Lung microvascular endothelial cell (primary cell): Measurements from ENCODE around the gene MYO9B. TPM values are rescaled to one million over a fixed set of nuclear protein-coding genes. Genes with fewer than 3 reads are reported as not detected.
"Not testable (repeated sequence)": the region's sequence is repeated elsewhere in the genome, so short reads cannot be mapped to it uniquely, and the experiment has no call there.

Experiments used
- DNase-seq, 2 donors: peaks; one replicate each; pipeline versions ENCODE4 v3.0.0 to v3.0.0-alpha.2; 2010; ENCODE audit warnings: low read depth in 2 of 2
- total RNA-seq: library from RNA; depleted of rRNA; stranded (reverse); fragments of >200 nt; gene quantifications from 2 replicates; pipeline ENCODE4 v1.2.1, GENCODE V29; 2014

The MYO9B gene
- total RNA-seq, 1 donor from 2014 or later = 36.5 TPM

DNA sequence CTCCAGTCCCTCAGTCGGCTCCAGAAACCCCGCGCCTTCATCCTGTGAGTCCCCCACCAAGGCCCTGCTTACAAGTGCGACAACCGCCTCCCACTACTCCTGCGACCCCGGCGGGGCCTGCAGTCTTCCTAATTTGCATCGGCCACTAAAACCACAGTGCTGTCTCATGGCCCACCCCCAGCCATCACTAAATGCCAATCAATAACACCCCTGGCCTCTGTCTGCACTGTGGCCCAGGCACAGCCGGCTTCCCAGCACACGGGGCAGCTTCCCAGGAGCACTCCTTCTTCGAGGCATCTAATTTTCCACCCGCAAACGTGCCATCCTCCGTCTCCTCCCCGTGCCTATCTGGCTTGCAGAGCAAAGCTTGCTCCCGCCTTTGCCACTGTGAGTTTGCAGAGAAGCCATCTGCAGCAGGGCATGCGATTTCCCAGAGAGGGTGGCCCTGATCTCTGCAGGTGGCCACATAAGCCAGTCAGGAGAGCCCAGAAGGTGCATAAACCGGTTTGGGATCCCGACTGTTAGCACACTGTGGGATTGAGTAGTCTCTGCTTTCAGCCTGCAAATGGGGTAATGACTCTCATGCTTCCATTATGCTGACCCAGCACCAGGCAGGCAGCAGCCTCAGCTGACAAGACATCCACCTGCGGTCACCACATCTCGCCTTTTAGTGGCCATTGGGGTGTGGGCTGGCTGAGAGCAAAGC, 105.6 kb downstream of the MYO9B start:
- DNase-seq = no peak

DNA sequence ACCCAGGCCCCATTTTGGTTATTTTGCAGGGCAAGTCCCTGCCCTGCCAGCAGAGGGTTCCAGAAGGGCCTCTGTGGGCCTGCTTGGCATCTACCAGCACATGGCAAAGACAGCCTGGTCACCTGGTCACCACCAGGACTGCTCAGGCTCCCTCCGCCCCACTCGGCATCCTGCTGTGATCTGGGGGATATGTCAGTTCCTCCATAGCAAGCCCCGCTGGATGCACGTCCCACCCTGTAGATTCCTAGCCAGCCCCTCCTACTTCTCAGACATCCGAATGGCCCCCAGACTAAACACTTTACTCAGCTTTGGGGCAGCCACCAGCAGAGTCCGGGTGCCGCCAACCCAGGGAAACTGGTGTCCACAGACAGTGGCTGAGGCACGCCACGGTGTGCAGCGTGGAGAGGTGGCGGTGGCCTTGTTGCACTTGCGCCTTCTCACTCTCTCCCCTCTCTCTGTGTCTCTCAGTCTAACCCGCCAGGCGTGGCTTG, 107.7 kb downstream of the MYO9B start:
- DNase-seq = no peak

DNA sequence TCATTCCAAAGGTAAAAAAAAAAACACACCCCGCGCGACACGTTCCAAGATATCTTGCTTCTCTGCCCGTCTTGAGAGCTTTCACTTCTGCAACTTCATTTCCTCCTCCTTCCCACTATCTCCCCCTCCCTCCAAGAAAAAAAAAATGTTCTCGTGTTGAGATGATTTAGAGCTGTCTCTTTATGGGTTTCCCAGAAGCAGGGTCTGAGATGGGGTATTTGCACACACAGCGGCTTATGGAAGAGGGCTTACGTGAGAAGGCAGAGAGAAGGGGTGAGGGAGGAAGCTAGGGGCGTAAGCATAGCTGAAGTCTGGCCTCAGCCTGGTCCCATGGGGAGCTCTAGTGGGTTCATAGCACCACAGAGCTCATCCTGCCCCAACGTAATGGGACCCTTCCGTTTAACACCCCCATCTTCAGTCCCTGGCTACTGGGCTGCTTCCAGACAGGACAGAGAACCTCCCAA, 108.3 kb downstream of the MYO9B start:
- no peak for DNase-seq

DNA sequence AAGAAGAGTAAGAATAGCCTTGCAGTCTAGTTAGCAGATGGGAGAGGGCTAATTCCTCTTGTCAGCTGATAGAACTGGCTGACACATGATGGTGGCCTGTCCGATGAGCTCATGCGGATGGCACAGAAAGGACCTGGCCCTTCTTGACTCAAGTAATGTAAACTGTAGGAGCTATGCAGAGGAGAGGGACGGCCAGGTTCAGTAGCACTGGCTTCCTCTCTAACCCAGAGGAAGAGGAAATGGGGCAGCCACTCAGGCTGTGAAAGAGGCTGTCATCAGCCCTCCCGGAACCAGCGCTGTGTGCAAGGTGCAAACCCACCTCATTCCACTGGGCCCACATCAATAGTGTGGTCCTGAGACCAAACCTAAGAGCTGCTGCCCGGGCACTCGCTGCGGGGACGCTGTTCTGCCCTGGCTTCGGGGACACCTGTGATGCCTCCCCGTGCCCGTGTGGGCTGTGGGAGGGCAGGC, 108.8 kb downstream of the MYO9B start:
- no peak for DNase-seq

DNA sequence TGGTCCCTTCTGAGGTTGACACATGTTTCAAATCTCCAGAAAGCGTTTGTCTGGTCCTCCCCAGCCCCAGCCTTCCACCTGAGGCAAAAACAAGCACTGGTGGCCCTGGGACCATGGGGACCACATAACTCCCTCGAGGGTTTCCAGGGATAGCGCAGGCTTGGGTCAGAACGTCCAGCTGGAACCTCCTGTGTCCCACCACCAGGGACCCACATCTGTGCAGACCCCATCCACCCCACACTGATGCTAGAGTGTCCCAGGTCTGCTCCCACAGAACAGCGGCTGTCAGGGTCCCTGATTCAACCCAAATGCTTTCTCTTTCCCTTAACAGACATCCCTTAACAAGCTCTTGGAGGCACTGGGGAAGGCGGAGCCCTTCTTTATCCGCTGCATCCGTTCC, 110.0 kb downstream of the MYO9B start:
- DNase-seq = no peak

DNA sequence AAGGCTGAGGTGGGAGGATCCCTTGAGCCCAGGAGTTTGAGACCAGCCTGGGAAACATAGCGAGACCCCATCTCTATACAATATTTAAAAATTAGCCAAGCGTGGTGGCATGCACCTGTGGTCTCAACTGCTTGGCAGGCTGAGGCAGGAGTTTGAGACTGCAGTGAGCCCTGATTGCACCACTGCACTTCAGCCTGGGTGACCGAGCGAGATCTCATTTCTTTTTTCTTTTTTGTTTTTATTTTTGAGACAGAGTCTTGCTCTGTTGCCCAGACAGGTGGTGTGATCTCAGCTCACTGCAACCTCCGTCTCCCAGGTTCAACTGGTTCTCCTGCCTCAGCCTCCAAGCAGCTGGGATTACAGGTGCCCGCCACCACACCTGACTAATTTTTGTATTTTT, 116.2 kb downstream of the MYO9B start:
- DNase-seq = not testable (repeated sequence)

DNA sequence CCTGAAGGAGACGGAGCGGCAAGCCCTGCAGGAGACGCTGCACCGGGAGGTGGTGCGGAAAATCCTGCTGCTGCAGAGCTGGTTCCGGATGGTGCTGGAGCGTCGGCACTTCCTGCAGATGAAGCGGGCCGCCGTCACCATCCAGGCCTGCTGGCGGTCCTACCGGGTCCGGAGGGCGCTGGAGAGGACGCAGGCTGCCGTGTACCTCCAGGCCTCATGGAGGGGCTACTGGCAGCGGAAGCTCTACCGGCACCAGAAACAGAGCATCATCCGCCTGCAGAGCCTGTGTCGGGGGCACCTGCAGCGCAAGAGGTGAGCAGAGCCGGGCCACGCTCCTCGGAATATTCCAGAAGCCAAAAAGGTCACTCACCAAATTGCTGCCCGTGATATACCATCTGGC, 117.2 kb downstream of the MYO9B start:
- DNase-seq = no peak

DNA sequence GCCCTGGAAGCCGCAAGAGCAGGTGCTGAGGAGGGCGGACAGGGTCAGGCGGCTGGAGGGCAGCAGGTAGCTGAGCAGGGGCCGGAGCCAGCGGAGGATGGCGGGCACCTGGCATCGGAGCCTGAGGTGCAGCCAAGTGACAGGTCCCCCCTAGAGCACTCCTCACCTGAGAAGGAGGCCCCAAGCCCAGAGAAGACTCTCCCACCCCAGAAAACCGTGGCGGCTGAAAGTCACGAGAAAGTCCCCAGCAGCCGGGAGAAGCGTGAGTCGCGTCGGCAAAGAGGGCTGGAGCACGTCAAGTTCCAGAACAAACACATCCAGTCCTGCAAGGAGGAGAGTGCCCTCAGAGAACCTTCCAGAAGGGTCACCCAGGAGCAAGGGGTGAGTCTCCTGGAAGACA, 119.0 kb downstream of the MYO9B start:
- DNase-seq = no peak

DNA sequence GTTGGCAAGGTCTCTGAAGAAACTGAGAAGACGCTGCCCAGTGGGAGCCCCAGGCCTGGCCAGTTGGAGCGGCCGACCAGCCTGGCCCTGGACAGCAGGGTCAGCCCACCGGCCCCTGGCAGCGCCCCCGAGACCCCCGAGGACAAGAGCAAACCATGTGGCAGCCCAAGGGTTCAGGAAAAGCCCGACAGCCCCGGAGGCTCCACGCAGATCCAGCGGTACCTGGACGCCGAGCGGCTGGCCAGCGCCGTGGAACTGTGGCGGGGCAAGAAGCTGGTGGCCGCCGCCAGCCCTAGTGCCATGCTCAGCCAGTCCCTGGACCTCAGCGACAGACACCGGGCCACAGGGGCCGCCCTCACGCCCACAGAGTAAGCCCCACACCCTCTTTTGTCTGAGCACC, 119.5 kb downstream of the MYO9B start:
- no peak for DNase-seq

DNA sequence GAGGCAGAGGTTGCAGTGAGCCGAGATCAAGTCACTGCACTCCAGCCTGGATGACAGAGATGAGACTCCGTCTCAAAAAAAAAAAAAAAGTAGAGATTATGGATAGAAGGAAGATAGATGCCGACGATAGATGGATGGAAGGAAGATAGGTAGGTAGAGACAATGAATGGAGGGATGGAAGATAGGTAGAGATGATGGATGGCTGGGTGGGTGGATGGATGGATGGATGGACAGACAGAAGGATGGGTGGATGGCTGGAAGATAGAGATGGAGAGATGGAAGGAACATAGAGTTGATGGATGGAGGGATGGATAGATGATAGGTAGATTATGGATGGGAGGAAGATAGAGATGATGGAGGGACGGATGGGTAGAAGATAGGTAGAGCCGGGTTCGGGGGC, 121.0 kb downstream of the MYO9B start:
- DNase-seq = no peak

DNA sequence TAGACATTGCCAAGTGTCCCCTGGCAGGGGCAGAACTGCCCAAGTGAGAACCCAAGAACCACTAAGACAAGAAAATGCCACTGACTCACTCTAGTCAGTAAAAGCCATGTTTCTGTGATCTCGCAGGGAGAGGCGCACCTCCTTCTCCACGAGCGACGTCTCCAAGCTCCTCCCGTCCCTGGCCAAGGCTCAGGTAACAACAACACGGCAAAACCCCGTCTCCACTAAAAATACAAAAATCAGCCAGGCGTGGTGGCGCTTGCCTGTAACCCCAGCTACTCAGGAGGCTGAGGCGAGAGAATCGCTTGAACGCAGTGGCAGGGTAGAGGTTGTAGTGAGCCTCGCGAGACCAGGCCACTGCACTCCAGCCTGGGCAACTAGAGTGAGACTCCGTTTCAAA, 122.1 kb downstream of the MYO9B start:
- DNase-seq = no peak

DNA sequence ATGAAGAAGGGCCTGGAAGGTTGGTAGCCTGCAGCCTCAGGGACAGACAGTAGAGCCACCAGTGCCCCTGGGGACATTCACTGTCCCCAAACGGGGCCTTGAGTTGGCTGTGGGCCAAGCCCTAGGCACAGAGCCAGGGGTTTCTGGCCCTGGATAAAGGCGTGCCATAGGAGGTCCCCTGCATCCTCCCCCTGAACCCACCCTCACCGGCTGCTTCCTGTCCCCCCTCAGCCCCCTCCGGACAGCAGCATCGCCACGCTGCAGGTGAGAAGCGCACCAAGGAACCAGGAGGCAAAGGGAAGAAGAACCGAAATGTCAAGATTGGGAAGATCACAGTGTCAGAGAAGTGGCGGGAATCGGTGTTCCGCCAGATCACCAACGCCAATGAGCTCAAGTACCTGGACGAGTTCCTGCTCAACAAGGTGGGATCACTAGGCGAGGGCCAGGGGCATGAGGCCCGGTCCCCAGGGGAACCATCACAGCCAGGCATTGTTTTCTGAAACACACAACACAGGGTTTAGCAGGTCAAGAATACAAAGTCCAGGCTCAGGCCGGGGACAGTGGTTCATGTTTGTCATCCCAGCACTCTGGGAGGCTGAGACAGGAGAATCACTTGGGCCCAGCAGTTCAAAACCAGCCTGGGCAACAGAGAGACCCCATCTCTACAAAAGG, 125.0 kb downstream of the MYO9B start:
- no peak for DNase-seq

DNA sequence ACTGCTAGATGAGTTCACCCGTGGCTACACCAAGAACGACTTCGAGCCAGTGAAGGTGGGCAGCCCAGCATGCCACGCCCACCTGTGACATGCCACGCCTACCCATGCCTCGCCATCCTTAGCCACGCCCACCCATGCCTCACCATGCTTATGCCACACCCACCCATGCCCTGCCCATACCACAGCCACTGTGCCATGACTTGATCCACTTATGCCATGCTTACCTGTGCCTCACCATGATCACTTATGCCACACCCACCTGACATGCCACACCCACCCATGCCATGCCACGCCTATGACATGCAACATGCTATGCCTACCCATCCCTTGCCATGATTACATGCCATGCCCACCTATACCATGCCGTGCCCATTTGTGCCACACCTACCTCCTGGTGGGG, 126.7 kb downstream of the MYO9B start:
- peak in 1 of 2 donors; percentile 22 for DNase-seq

DNA sequence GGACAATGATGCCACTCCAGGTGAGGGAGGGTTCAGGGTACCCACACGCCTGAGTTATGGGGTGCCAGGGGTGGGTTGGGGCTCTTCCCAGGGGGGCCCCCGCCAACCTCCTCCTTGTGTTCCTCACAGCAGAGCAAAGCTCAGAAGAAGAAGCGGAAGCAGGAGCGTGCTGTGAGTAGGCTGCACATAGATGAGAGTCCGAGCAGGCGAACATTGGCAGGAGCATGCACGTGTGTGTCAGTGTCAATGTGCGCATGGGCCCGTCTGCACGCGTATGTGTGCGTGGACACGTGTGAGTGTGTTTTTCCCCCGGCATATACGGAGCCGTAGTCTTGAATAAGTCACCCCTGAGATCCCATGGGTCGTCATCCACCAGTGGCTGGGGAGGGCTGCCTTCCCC, 127.1 kb downstream of the MYO9B start:
- no peak for DNase-seq

DNA sequence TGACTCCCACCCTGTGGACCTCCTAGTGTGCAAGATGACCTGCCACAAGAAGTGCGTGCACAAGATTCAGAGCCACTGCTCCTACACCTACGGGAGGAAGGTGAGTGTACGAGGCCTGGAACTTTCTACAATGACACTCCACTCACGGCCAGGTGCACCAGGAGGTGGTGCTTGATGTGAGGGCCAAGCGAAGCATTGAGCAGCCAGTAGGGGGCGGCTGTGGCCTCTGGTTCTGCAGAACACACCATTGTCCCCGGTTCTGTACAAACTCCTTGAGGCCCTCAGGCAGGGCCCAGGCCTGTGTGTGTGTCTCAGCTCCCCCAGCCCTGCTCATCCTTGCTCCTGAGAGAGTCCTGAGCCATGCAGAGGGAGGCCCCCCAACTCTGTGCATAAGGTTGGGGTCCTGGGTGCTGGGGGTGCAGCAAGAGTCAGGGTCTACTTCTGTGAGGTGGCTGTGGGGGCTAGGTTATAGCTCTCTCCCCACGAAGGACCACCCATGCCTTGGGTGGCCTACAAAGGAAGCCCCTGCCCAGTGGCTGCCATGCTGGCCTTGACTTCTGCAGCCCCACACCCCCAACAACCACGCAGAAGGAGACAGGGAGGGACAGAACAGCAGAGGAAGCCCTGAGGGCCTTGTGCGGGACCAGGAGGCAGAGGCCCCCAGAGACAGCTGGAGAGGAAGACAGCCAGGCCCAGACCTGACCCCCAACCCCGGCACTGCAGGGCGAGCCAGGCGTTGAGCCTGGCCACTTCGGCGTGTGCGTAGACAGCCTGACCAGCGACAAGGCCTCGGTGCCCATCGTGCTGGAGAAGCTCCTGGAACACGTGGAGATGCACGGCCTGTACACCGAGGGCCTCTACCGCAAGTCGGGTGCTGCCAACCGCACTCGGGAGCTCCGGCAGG, 129.9 kb downstream of the MYO9B start:
- DNase-seq = peak; percentile 74 to 84

DNA sequence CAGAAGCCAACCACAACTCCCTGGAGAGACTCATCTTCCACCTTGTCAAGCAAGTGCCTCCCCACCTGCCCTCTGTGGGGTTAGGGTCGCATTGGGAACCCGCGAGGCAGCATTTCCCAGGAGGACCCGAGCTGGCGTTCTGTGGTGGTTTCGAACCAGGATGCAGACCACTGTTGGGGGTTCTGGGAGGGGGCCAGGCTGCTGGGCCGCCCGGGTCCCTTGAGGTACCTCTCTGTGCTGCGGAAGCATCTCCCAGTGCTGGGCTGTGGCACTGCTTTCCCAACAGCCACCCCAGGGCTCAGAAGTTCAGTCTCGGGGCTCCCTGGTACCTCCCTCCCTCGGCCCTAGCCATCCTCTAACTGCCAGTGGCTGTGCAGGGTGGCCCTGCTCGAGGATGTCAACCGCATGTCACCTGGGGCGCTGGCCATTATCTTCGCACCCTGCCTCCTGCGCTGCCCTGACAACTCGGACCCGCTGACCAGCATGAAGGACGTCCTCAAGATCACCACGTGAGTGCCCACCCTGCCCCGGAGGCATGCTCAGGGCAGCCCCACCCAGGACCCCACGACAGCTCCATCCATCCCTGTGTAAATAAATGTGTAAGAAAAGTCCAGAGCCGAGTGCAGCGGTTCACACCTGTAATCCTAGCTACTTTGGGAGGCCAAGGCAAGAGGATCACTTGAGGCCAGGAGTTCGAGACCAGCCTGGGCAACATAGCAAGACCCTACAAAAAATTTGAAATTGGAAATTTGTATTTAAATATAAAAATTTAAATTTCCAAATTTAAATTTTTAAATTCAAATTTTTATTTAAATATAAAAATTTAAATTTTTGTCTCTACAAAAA, 131.4 kb downstream of the MYO9B start:
- no peak for DNase-seq

DNA sequence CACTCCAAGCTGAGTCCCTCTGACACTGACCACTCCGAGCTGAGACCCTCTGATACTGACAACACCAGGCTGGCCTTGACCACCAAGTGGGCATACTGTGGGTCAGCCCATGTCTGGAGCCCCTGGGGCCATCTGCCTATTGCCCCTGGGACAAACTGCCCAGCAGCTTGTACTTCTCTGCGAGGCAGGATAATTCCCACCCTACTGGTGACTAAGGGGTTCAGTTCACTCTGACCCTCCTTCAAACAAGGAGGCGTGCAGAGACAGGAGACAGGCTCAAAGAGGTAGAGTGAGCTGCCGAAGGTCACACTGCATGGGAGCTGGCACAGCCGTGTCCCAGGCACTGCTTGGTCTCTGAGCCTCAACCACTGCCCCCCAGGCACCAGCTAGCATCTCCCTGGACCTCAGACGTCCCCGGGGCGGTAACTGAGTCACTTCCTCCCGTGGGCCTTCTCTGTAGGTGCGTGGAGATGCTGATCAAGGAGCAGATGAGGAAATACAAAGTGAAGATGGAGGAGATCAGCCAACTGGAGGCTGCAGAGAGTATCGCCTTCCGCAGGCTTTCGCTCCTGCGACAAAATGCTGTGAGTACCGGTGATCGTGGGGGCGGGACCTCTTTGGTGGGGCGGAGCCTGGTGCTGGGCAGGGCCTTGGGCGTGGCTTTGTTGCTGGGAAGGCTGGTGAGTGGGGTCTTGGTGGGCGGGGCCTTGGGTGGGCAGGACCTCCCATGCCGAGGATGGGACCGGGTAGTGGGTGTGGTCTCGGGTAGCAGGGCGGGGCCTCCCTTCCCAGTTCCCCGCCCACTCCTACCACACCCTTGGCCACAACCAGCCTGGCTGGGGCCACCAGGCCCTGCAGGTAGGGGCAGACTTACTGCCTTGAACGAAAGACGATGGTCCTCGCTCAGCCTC, 133.8 kb downstream of the MYO9B start:
- DNase-seq = peak; percentile 39 to 61

DNA sequence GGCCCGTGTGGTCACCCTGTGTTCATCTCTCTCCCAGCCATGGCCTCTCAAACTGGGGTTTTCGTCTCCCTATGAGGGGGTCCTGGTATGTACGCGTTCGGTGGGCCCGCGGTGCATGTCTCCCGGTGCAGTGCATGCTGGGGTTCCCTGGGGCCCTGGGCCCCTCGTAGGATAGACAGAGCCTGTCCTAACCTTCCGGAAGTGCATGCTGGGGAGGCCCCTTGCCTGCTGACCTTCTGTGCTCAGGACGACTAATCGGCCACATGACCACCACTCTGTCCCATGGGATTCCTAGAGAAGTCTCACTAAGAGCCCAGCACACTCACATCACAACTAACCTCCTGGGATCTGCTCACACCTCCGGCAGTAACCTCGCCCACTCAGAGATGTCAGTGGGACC, 134.7 kb downstream of the MYO9B start:
- no peak for DNase-seq

DNA sequence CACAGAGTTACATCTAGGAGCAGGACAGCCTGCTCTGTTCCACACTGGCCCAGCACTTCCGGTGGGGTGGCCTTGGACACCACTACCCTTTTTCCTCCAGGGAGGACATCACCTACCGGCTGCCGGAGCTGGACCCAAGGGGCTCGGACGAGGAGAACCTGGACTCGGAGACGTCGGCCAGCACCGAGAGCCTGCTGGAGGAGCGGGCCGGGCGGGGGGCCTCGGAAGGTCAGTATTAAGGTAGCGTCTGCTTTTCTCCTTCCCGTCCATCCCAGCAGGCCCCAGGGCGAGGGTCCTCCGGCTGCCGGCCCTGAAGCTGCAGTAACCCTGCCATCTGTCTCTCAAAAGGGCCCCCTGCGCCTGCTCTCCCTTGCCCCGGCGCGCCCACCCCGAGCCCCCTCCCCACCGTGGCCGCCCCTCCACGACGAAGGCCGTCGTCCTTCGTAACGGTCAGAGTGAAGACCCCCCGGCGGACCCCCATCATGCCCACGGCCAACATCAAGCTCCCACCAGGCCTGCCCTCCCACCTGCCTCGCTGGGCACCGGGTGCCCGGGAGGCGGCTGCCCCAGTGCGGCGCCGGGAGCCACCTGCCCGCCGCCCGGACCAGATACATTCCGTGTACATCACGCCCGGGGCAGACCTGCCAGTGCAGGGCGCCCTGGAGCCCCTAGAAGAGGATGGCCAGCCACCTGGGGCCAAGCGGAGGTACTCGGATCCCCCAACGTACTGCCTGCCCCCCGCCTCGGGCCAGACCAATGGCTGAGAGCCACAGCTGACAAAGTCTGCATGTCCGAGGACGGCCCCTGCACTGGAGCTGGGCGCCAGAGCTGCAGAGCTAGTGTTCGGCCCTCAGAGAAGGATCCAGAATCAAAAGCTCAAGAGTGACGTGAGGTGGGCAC, 136.2 kb downstream of the MYO9B start:
- no peak for DNase-seq
